Sigmoid colon (tissue), 7 donors: ENCODE data around the gene NOTCH1. TPM values are rescaled to one million over a fixed set of nuclear protein-coding genes. Genes with fewer than 3 reads are reported as not detected.
"Not testable (repeated sequence)": the region's sequence is repeated elsewhere in the genome, so short reads cannot be mapped to it uniquely, and the experiment has no call there.

Experiments used
- DNase-seq: peaks from one replicate; pipeline ENCODE4 v3.0.0-alpha.2; 2019
- H3K27ac ChIP-seq, 4 donors: fragments of 200-600 bp; sonication (generic); one replicate each; pipeline ENCODE4 v1.5.1; 2016 to 2019; ENCODE audit warnings: mild to moderate bottlenecking in 1 of 4
- H3K27me3 ChIP-seq, 3 donors: fragments of 200-600 bp; sonication (generic); one replicate each; pipeline ENCODE4 v1.5.1; 2019; ENCODE audit warnings: mild to moderate bottlenecking in 1 of 3
- H3K36me3 ChIP-seq, 4 donors: fragments of 200-600 bp; sonication (generic); one replicate each; pipeline ENCODE4 v1.5.1; 2016 to 2019
- H3K4me1 ChIP-seq, 4 donors: fragments of 200-600 bp; sonication (generic); one replicate each; pipeline ENCODE4 v1.5.1; 2017 to 2019
- H3K4me3 ChIP-seq, 4 donors: fragments of 200-600 bp; sonication (generic); one replicate each; pipeline ENCODE4 v1.5.1; 2017 to 2019; ENCODE audit warnings: mild to moderate bottlenecking in 2 of 4, moderate library complexity in 1 of 4
- H3K9me3 ChIP-seq, 4 donors: fragments of 200-600 bp in 3 of 4; sonication (generic) in 3 of 4; one replicate each; pipeline versions ENCODE4 v1.5.1 to v1.6.1; 2013 to 2019
- EP300 ChIP-seq, 4 donors: sonication (generic); formaldehyde crosslinking; IDR thresholded peaks; one replicate each; pipeline ENCODE4 v1.6.1; 2017; ENCODE audit warnings: antibody characterized with exemption in 4 of 4
- POLR2A ChIP-seq, 2 donors: fragments of 450-650 bp; IDR thresholded peaks; one replicate each; pipeline ENCODE4 v1.6.1; 2016; ENCODE audit warnings: antibody characterized with exemption in 2 of 2, mild to moderate bottlenecking in 2 of 2, moderate library complexity in 2 of 2
- POLR2AphosphoS5 ChIP-seq, 4 donors: sonication (generic); formaldehyde crosslinking; IDR thresholded peaks; one replicate each; pipeline ENCODE4 v1.6.1; 2017; ENCODE audit warnings: antibody characterized with exemption in 4 of 4
- WGBS, 2 donors: extraction: QIAGEN DNeasy Blood & Tissue Kit; methylation state at CpG; one replicate each; pipeline ENCODE4 v1.1.7; 2013; 5-methylcytosine and 5-hydroxymethylcytosine counted together
- intact Hi-C: fragments of 100-400 bp; cut with DNase I; formaldehyde crosslinking; loops from one replicate; pipeline ENCODE4 v1.15.1; 2023
- polyA plus RNA-seq, 3 donors: library from polyadenylated mRNA; stranded (reverse); fragments of 200-250 nt; gene quantifications; one replicate each; pipeline ENCODE4 v1.2.3, GENCODE V29; 2013
- total RNA-seq, 4 donors: library from RNA; depleted of rRNA; stranded (reverse); fragments of >200 nt; gene quantifications; one replicate each; pipeline ENCODE4 v1.1.0, GENCODE V29; 2016
- TF ChIP-seq, protein P1 (sequence below), 4 experiments: fragments of 450-650 bp in 3 of 4; fragments of 200-600 bp in 1 of 4; IDR thresholded peaks; one replicate each; pipeline ENCODE4 v1.5.1; 2016 to 2019; ENCODE audit warnings: antibody characterized with exemption in 4 of 4, mild to moderate bottlenecking in 3 of 4, moderate library complexity in 2 of 4
- donor health status: healthy with polysubstance abuse.
- donor health status: Bipolar disorder and iron deficiency.
- donor health status: healthy.

Gene NOTCH1
- total and polyA plus RNA-seq, 7 donors = 1.8 to 36.0 (median 30.7) TPM

DNA sequence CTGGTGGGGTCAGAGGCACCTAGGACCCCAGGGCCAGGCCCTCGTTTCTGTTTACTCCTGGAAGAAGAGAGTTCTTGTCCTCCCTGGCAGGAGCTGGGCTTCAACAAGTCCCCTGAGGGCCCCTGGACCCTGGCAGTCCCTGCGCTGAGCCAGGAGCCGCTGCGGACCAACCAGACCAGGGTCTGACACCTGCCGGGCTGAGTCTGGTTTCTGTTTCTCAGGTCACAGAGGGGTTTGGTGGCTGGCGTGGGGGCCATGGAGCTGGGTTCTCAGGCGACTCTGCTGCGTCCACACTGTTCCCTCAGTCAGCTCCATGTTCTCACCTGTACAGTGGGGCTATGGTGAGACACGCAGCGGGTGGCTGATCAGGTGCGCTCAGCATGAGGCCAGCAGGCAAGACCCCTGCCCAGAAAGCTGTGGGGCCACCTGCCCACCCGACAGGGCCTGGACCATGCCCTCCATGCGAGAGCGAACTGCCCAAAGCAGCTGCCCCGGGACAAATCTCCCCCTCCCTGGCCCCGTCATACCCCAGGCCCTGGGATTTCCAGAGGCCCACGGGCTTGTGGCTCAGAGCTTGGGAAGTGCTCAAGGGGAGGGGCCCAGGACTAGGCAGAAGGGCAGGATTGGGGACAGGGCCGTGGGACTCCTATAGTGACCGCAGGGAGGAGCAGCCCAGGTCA lies 17.9 kb upstream of the NOTCH1 start:
- intact Hi-C loops = no loop called here
- Histone ChIP-seq H3K27me3 (no peaks in the 10 kb centered on the region), H3K27ac (peak overlapping the region; percentile 55 to 85 (median 78)), H3K9me3 (no peaks in the 10 kb centered on the region), H3K4me3 (no peak overlapping the region), H3K36me3 (no peaks in the 10 kb centered on the region), H3K4me1 (peaks cover 0 to 57% (median 49%) of the 10 kb centered on the region in 4 donors)
- no peak for DNase-seq
- 75 to 78% methylated on average over 19 of the region's 19 CpGs for WGBS, 2 donors
- TF ChIP-seq EP300 (IDR thresholded peaks at IDR 0.05) = no peak
- TF ChIP-seq POLR2A (IDR thresholded peaks at IDR 0.05) = no peak
- no peak for TF ChIP-seq POLR2AphosphoS5 (IDR thresholded peaks at IDR 0.05)
- TF ChIP-seq, protein P1, sequence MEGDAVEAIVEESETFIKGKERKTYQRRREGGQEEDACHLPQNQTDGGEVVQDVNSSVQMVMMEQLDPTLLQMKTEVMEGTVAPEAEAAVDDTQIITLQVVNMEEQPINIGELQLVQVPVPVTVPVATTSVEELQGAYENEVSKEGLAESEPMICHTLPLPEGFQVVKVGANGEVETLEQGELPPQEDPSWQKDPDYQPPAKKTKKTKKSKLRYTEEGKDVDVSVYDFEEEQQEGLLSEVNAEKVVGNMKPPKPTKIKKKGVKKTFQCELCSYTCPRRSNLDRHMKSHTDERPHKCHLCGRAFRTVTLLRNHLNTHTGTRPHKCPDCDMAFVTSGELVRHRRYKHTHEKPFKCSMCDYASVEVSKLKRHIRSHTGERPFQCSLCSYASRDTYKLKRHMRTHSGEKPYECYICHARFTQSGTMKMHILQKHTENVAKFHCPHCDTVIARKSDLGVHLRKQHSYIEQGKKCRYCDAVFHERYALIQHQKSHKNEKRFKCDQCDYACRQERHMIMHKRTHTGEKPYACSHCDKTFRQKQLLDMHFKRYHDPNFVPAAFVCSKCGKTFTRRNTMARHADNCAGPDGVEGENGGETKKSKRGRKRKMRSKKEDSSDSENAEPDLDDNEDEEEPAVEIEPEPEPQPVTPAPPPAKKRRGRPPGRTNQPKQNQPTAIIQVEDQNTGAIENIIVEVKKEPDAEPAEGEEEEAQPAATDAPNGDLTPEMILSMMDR (IDR thresholded peaks at IDR 0.05) = no peak

DNA sequence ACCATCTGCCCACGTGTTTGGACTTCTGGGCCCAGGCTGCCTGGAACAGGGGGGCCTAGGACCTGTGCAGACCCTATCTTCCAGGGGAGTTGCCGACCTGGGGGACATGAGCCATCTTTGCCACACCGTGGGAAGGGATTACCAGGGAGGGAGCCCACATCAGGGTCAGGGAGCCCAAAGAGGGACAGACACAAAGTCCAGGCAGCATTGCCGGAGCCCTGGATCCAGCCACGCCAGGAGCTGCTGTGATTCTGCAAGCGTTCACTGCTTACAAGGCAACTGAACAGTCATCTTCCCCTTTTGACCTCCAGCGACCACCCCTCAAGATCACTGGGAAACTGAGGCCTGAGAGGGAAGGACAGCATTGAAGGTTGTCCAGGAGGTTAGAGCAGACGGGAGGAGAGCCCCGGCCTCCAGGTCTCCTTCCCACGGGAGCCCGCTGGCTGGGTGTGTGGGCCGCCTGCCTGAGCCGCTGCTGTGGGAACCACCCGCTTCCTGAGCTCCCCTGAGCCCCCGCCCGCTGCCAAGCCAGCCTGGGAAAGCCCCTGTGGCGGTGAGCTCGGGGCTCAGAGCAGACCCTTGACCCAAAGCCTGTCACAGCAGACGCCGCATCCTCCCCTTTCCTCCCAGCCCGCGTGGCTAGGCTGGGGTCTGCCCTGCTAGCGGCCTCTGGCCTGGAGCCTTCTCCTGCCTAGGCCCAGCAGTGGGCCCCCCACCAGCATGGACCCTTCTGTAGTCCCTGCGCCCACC lies 17.1 kb upstream of the NOTCH1 start:
- intact Hi-C loops = no loop called here
- no peak for DNase-seq
- Histone ChIP-seq H3K36me3 (no peaks in the 10 kb centered on the region), H3K4me3 (no peak overlapping the region), H3K27me3 (no peaks in the 10 kb centered on the region), H3K9me3 (no peaks in the 10 kb centered on the region), H3K4me1 (peaks cover 0 to 49% (median 41%) of the 10 kb centered on the region in 4 donors), H3K27ac (no peak overlapping the region)
- no peak for TF ChIP-seq POLR2AphosphoS5 (IDR thresholded peaks at IDR 0.05)
- TF ChIP-seq, protein P1 (IDR thresholded peaks at IDR 0.05) = no peak
- no peak for TF ChIP-seq EP300 (IDR thresholded peaks at IDR 0.05)
- no peak for TF ChIP-seq POLR2A (IDR thresholded peaks at IDR 0.05)
- whole genome bisulfite sequencing, 2 donors = 62 to 80% methylated on average over 24 of the region's 24 CpGs

DNA sequence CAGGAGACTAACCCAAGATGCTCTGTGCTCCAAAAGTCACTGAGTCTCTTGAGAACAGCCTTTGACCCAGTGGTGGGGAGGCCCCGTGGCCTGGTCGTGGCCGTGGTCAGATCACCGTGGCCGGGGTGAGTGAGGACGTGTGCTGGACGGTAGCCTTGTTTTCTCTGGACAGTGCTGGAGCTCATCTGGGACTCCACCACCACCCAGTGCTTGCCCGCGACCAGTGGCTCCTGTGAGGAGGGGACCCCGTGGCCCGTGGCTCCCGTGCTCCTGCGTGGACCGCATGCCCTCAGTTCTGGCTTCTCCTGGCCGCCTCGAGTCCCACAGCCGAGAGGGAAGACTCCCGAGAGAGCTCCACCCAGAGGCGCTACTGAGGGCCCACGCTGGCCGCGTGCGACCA lies 15.9 kb upstream of the NOTCH1 start:
- Histone ChIP-seq H3K9me3 (no peaks in the 10 kb centered on the region), H3K27ac (no peak overlapping the region), H3K27me3 (no peaks in the 10 kb centered on the region), H3K4me1 (peaks cover 0 to 37% (median 29%) of the 10 kb centered on the region in 4 donors), H3K36me3 (no peaks in the 10 kb centered on the region), H3K4me3 (no peak overlapping the region)
- intact Hi-C loops = no loop called here
- DNase-seq = no peak
- 87 to 90% methylated on average over 23 of the region's 23 CpGs for WGBS, 2 donors
- no peak for TF ChIP-seq POLR2AphosphoS5 (IDR thresholded peaks at IDR 0.05)
- TF ChIP-seq EP300 (IDR thresholded peaks at IDR 0.05) = no peak
- TF ChIP-seq, protein P1 (IDR thresholded peaks at IDR 0.05) = no peak
- TF ChIP-seq POLR2A (IDR thresholded peaks at IDR 0.05) = no peak

DNA sequence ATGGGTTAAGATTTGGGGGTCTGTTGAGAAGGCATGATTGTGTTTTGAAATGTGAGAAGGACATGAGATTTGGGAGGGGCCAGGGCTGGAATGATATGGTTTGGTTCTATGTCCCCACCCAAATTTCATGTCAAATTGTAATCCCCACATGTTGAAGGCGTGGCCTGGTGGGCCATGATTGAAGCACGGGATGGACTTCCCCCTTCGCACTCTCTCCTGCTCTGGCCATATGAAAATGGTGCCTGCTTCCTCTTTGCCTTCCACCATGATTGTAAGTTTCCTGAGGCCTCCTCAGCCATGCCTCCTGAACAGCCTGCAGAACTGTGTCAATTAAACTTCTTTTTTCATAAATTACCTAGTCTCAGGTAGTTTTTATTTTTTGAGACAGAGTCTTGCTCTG lies 14.7 kb upstream of the NOTCH1 start:
- 79 to 82% methylated on average over 3 of the region's 3 CpGs for WGBS, 2 donors
- intact Hi-C loops = no loop called here

DNA sequence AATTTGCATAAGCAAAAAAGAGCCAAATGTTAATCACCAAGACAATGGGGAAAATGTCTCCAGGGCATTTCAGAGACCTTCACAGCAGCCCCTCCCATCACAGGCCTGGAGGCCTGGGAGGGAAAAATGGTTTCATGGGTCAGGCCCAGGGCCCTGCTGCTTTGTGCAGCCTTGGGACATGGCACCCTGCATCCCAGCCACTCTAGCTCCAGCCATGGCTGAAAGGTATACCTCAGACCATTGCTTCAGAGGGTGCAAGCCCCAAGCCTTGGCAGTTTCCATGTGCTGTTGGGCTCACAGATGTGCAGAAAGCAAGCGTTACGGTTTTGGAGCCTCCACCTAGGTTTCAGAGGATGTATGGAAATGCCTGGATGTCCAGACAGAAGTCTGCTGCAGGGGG lies 13.5 kb upstream of the NOTCH1 start:
- H3K36me3 ChIP-seq, intact Hi-C loops, H3K27ac ChIP-seq, DNase-seq, H3K27me3 ChIP-seq, H3K4me3 ChIP-seq, H3K9me3 ChIP-seq: not testable (repeated sequence)
- WGBS, 2 donors = 95 to 98% methylated on average over 2 of the region's 2 CpGs
- H3K4me1 ChIP-seq = peaks cover 0 to 25% (median 20%) of the 10 kb centered on the region in 4 donors

More for the DNA sequence above, 14.7 kb upstream of the NOTCH1 start:
- Histone ChIP-seq H3K36me3 (no peaks in the 10 kb centered on the region), H3K27ac (no peak overlapping the region), H3K4me1 (peaks cover 0 to 26% (median 20%) of the 10 kb centered on the region in 4 donors), H3K4me3 (no peak overlapping the region), H3K9me3 (no peaks in the 10 kb centered on the region), H3K27me3 (no peaks in the 10 kb centered on the region)
- DNase-seq = no peak
- TF ChIP-seq, protein P1 (IDR thresholded peaks at IDR 0.05) = no peak
- no peak for TF ChIP-seq POLR2AphosphoS5 (IDR thresholded peaks at IDR 0.05)
- TF ChIP-seq EP300 (IDR thresholded peaks at IDR 0.05) = no peak
- no peak for TF ChIP-seq POLR2A (IDR thresholded peaks at IDR 0.05)

DNA sequence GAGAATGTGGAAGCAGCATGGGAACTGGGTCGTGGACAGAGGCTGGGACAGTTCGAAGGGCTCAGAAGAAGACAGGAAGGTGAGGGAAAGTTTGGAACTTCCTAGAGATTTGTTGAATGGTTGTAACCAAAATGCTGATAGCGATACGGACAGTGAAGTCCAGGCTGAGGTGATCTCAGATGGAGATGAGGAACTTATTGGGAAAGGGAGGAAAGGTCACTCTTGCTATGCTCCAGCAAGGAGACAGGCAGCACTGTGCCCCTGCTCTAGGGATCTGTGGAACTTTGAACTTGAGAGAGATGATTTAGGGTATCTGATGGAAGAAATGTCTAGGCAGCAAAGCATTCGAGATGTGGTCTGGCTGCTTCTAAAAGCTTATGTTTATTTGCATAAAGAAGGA lies 13.0 kb upstream of the NOTCH1 start:
- H3K27me3 ChIP-seq, H3K27ac ChIP-seq, intact Hi-C loops, DNase-seq, H3K9me3 ChIP-seq, H3K4me3 ChIP-seq, H3K36me3 ChIP-seq: not testable (repeated sequence)
- 69 to 91% methylated on average over 5 of the region's 5 CpGs for WGBS, 2 donors
- H3K4me1 ChIP-seq = peaks cover 0 to 24% (median 19%) of the 10 kb centered on the region in 4 donors
